ENCODE results near the gene TMLHE. TPM values are rescaled to one million over a fixed set of nuclear protein-coding genes. Genes with fewer than 3 reads are reported as not detected.
"Not testable (repeated sequence)": the region's sequence is repeated elsewhere in the genome, so short reads cannot be mapped to it uniquely, and the experiment has no call there.

The TMLHE gene
- total RNA-seq, 1 experiment from 2014 or later: not detected

GRCh38 chrX:155643240-155643639, 30.5 kb upstream of the TMLHE start:
- DNase-seq (no peak), ATAC-seq (no peak)
- Histone ChIP-seq H3K9me3 (ENCODE audit: low read length) (no peaks in the 10 kb centered on the region), H3K4me2 (ENCODE audit: low read length) (no peak overlapping the region), H3K9me2 (replicated peaks; ENCODE audit: low read length) (no peaks in the 10 kb centered on the region), H3K27me3 (ENCODE audit: low read length) (peaks cover 7% of the 10 kb centered on the region; the same call in 1 of the 2 replicates), H3K27ac (ENCODE audit: low read length) (no peak overlapping the region), H3K36me3 (ENCODE audit: low read depth, low read length) (no peaks in the 10 kb centered on the region), H3F3A (ENCODE audit: low read length, unreplicated experiment) (no peaks in the 10 kb centered on the region), H3K4me3 (ENCODE audit: low read length) (no peak overlapping the region), H4K20me1 (ENCODE audit: low read length) (no peaks in the 10 kb centered on the region), H3K9ac (ENCODE audit: low read length) (no peak overlapping the region), H3K4me1 (ENCODE audit: insufficient read depth, low read length) (no peaks in the 10 kb centered on the region), H2AFZ (ENCODE audit: low read length) (no peak overlapping the region), H3K79me2 (ENCODE audit: low read length) (no peaks in the 10 kb centered on the region)
- ChIA-PET POLR2A (ENCODE audit: unreplicated experiment) (no interaction called here), CTCF (no interaction called here)
- TF ChIP-seq, protein P1, sequence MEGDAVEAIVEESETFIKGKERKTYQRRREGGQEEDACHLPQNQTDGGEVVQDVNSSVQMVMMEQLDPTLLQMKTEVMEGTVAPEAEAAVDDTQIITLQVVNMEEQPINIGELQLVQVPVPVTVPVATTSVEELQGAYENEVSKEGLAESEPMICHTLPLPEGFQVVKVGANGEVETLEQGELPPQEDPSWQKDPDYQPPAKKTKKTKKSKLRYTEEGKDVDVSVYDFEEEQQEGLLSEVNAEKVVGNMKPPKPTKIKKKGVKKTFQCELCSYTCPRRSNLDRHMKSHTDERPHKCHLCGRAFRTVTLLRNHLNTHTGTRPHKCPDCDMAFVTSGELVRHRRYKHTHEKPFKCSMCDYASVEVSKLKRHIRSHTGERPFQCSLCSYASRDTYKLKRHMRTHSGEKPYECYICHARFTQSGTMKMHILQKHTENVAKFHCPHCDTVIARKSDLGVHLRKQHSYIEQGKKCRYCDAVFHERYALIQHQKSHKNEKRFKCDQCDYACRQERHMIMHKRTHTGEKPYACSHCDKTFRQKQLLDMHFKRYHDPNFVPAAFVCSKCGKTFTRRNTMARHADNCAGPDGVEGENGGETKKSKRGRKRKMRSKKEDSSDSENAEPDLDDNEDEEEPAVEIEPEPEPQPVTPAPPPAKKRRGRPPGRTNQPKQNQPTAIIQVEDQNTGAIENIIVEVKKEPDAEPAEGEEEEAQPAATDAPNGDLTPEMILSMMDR (conservative IDR thresholded peaks at IDR 0.05; ENCODE audit: low read depth, low read length): no peak
- TF ChIP-seq EZH2 (IDR thresholded peaks at IDR 0.05; ENCODE audit: low read length, unreplicated experiment): no peak
- TF ChIP-seq EZH2phosphoT487 (IDR thresholded peaks at IDR 0.05; ENCODE audit: borderline replicate concordance, low read length): no peak
- intact Hi-C loops (cut with micrococcal nuclease): no loop called here
- BruUV-seq (replicated peaks): no TSS peak

DNA sequence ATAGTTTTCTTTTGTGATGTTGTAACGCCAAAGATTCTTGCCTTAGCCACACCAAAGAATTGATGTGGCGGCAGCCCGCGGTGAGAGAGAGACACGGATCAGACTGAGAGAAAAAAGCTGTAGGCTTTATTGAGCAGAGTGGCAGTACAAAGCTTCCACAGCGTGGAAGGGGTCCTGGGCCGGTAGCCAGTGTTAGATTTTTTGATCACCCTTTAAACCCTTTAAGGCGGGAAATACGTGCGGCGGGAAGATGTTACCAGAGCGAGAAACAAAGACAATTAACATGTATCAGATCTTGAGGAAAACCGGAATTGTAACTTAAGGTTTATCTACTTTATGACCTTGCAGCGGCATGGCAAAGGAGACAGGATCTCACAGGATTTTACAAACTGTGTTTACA, 28.6 kb upstream of the TMLHE start:
- H2AFZ ChIP-seq (ENCODE audit: low read length); H3K36me3 ChIP-seq (ENCODE audit: low read depth, low read length); intact Hi-C loops (cut with micrococcal nuclease); H3K9me2 ChIP-seq (replicated peaks; ENCODE audit: low read length); H3K27me3 ChIP-seq (ENCODE audit: low read length); H3K27ac ChIP-seq (ENCODE audit: low read length); POLR2A ChIA-PET (ENCODE audit: unreplicated experiment); ATAC-seq; H3K9ac ChIP-seq (ENCODE audit: low read length); H4K20me1 ChIP-seq (ENCODE audit: low read length); H3K4me3 ChIP-seq (ENCODE audit: low read length); H3K9me3 ChIP-seq (ENCODE audit: low read length); CTCF ChIA-PET; H3K4me2 ChIP-seq (ENCODE audit: low read length); H3K4me1 ChIP-seq (ENCODE audit: insufficient read depth, low read length); H3K79me2 ChIP-seq (ENCODE audit: low read length); H3F3A ChIP-seq (ENCODE audit: low read length, unreplicated experiment); BruUV-seq (replicated peaks); DNase-seq: not testable (repeated sequence)

GRCh38 chrX:155637714-155638113, 25.0 kb upstream of the TMLHE start:
- DNase-seq (no peak), ATAC-seq (no peak)
- BruUV-seq (replicated peaks): no TSS peak
- no peak overlapping the region for H3K27ac ChIP-seq (ENCODE audit: low read length)
- ChIA-PET CTCF (no interaction called here), POLR2A (ENCODE audit: unreplicated experiment) (no interaction called here)
- peaks cover 7% of the 10 kb centered on the region; the same call in 1 of the 2 replicates for H3K27me3 ChIP-seq (ENCODE audit: low read length)
- H3K4me2 ChIP-seq (ENCODE audit: low read length): no peak overlapping the region
- no peaks in the 10 kb centered on the region for H3K4me1 ChIP-seq (ENCODE audit: insufficient read depth, low read length)
- no peaks in the 10 kb centered on the region for H3K36me3 ChIP-seq (ENCODE audit: low read depth, low read length)
- H3F3A ChIP-seq (ENCODE audit: low read length, unreplicated experiment): no peaks in the 10 kb centered on the region
- H2AFZ ChIP-seq (ENCODE audit: low read length): no peak overlapping the region
- H3K9ac ChIP-seq (ENCODE audit: low read length): no peak overlapping the region
- H4K20me1 ChIP-seq (ENCODE audit: low read length): no peaks in the 10 kb centered on the region
- H3K79me2 ChIP-seq (ENCODE audit: low read length): no peaks in the 10 kb centered on the region
- TF ChIP-seq EZH2phosphoT487 (IDR thresholded peaks at IDR 0.05; ENCODE audit: borderline replicate concordance, low read length): no peak
- TF ChIP-seq, protein P1 (conservative IDR thresholded peaks at IDR 0.05; ENCODE audit: low read depth, low read length): no peak
- TF ChIP-seq EZH2 (IDR thresholded peaks at IDR 0.05; ENCODE audit: low read length, unreplicated experiment): no peak
- H3K9me2 ChIP-seq (replicated peaks; ENCODE audit: low read length): no peaks in the 10 kb centered on the region
- no peak overlapping the region for H3K4me3 ChIP-seq (ENCODE audit: low read length)
- H3K9me3 ChIP-seq (ENCODE audit: low read length): no peaks in the 10 kb centered on the region
- intact Hi-C loops (cut with micrococcal nuclease): no loop called here

DNA sequence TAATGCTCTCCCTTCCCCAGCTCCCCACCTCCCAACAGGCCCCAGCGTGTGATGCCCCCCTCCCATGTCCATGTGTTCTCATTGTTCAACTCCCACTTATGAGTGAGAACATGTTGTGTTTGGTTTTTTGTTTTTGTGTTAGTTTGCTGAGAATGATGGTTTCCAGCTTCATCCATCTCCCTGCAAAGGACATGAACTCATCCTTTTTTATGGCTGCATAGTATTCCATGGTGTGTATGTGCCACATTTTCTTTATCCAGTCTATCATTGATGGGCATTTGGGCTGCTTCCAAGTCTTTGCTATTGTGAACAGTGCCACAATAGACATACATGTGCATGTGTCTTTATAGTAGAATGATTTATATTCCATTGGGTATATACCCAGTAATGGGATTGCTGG, 22.3 kb upstream of the TMLHE start:
- ATAC-seq; H3K9ac ChIP-seq (ENCODE audit: low read length); H3F3A ChIP-seq (ENCODE audit: low read length, unreplicated experiment); DNase-seq; H2AFZ ChIP-seq (ENCODE audit: low read length); H3K27ac ChIP-seq (ENCODE audit: low read length); intact Hi-C loops (cut with micrococcal nuclease); H4K20me1 ChIP-seq (ENCODE audit: low read length); H3K9me3 ChIP-seq (ENCODE audit: low read length); H3K36me3 ChIP-seq (ENCODE audit: low read depth, low read length); H3K79me2 ChIP-seq (ENCODE audit: low read length); H3K4me1 ChIP-seq (ENCODE audit: insufficient read depth, low read length); H3K27me3 ChIP-seq (ENCODE audit: low read length); BruUV-seq (replicated peaks); H3K9me2 ChIP-seq (replicated peaks; ENCODE audit: low read length); H3K4me2 ChIP-seq (ENCODE audit: low read length); CTCF ChIA-PET; POLR2A ChIA-PET (ENCODE audit: unreplicated experiment); H3K4me3 ChIP-seq (ENCODE audit: low read length): not testable (repeated sequence)

Measured in PC-3 (cell line).